NOMO-1 (cell line): ENCODE results near the gene NBPF6.
"Not testable (repeated sequence)": the region's sequence is repeated elsewhere in the genome, so short reads cannot be mapped to it uniquely, and the experiment has no call there.

Experiments
- DNase-seq, 2 experiments: peaks; one replicate each; lab custom pipeline; 2025; ENCODE audit not compliant: unreplicated experiment in 2 of 2; lab: John Stamatoyannopoulos, UW

The NBPF6 gene

GRCh38 chr1:108496856-108497255 lies 46.7 kb downstream of the NBPF6 start:
- not testable (repeated sequence) for DNase-seq

- DNase-seq = no peak
These were observed 52.0 kb downstream of the NBPF6 start for GRCh38 chr1:108502138-108502537.

- no peak for DNase-seq
These were observed 52.5 kb downstream of the NBPF6 start for GRCh38 chr1:108502624-108503023.

- DNase-seq = no peak
These were observed 53.1 kb downstream of the NBPF6 start for GRCh38 chr1:108503062-108503733.

- no peak for DNase-seq
These were observed 54.3 kb downstream of the NBPF6 start for GRCh38 chr1:108504447-108504846.

GRCh38 chr1:108505763-108506070 lies 55.6 kb downstream of the NBPF6 start:
- peak; percentile 49 to 65 for DNase-seq

GRCh38 chr1:108511764-108512163 lies 61.6 kb downstream of the NBPF6 start:
- DNase-seq = no peak

GRCh38 chr1:108512239-108513043 lies 62.3 kb downstream of the NBPF6 start:
- peak; percentile 30 to 33 for DNase-seq

- no peak for DNase-seq
These were observed 62.9 kb downstream of the NBPF6 start for GRCh38 chr1:108513044-108513415.

- not testable (repeated sequence) for DNase-seq
These were observed 63.8 kb downstream of the NBPF6 start for GRCh38 chr1:108513914-108514313.

- DNase-seq = not testable (repeated sequence)
These were observed 67.3 kb downstream of the NBPF6 start for GRCh38 chr1:108517301-108517897.
